SK-N-DZ (cell line): Measurements from ENCODE around the gene STXBP6. TPM values are rescaled to one million over a fixed set of nuclear protein-coding genes. Genes with fewer than 3 reads are reported as not detected.

Source experiments
- DNase-seq: peaks from one replicate; pipeline ENCODE4 v3.0.0-alpha.2; 2015; ENCODE audit warnings: low spot score
- polyA plus RNA-seq, 2 experiments: library from polyadenylated mRNA; depleted of rRNA; stranded (reverse); fragments of >200 nt; gene quantifications; 2 replicates each; pipeline ENCODE4 v1.2.3, GENCODE V29; 2014

Gene STXBP6
- 8.4 and 9.8 TPM in 2 replicates for polyA plus RNA-seq (2014; cell fraction: cytosol; rRNA removed)
- 2.6 and 3.5 TPM in 2 replicates for polyA plus RNA-seq (2014; cell fraction: nucleus; rRNA removed)

DNA sequence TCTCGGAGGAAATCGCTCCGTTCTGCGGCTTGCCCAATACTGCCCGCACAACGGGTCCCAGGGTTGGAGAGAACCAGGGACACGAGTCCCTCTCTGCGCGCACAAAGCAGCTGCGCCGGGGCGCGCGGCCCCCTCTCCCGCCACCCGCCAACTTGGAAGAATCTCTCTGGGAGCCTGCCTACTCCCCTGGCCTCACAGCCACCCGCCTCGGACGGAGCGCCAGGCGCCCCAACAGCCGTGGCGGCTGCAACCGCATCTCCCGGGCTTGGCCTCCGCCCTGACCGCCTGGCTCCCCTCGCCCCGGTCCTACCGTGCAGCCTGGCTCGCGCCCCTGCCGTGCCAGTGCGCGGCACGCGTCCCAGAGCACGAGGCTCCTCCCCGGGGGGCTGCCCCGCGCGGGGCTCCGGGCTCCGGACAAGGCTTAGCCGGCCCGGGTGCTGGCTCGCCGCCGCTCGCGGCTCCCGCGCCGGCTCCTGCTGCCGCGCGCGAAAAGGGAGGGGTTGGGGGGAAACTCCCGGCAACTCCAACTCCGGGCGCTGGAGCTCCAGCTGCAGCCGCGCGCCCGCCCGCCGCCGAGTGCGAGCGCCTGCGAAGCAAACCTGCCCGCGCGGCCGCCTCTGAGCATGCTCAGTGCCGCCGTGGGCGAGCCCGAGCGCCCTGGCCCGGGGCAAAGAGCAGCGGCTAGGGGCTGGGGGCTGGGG is at the start of gene STXBP6:
Gene STXBP6, minus strand, starts transcription at position 580 of the 701 bp plus-strand sequence. CDS start 75,329 bp downstream, outside the sequence.
- DNase-seq = peak; percentile 46

DNA sequence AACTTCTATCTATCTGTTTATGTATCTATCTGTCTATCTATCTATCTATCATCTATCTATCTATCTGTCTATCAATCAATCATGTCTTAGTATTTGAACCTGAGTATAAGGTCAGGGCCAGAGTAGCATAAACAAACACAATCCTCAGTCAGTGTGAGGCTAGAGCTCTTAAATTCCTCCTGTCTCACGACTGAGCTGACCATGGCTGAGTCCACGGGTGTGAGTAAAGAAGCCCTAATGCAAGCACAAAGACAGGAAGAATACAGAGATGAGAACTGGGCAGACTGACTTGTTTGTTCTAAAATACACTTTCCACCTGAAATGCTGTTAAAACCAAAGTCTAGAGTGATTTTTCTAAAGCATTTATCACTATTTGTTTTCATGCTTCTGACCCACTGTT is 47.2 kb upstream of the STXBP6 start:
- DNase-seq = no peak

DNA sequence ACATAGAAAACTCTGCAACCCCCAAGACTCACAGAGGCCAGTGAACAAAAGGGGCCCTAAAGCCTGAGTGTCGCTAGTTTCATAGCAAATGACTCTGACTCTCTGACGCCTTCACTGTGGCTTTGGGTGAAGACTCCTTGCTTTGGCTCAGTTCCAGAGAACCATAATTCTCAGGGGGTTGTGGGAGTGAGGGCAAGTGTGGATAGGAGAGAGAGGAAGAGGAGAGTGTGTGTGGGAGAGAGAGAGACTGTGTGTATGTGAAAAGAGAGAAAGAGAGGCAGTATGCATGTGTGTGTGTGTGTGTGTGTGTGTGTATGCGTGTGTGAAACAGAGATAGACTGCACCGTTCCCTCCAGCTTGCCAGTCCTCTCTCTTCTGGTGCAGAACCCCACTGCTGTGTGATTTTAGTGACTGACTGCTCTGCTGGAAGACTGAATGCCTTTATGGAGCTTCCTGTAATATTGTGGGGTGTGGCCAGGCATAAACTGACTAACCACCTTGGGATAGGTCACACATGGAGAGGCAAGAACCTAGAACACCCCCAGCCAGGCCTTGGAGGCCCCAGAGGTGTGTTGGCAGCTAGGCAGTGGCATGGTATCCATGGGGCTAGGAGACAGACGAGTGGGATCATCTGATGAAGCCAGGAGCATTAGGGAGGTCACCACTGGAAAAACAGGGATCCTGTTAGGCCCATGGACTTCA is 45.9 kb upstream of the STXBP6 start:
- no peak for DNase-seq

DNA sequence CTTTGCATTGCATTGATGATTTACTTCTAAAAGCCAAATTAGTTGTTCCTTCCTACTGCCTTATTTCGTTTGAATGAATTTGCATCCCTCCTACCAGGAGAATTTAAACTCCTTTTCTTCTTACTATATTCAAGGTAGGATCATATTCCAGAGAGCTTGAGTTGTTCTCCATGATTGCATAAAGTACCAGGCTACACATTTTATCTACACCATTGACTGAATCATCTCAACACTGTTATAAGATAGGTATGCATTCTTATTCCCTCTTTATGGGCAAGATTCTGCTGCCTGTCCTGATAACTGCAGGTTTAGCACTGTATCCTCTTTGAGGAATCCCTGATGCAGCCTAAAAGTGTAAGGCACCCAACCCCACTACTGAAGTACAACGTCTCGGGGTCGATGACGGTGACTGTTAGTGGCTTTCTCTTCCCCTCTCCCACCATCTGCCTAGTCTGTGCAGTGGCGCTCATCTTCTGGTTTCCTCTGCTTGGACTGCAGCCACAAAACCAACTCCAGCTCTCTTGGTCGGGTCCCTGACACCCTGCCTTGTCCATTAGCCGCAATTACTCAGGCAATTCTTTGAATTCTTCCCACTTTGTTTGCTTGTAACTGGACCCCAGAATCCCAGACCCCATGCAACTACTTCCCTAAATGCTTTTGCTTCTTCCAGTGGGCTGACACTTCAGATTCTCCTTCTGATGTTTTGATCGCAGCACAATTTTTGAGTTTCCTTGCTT is 44.4 kb upstream of the STXBP6 start:
- no peak for DNase-seq

DNA sequence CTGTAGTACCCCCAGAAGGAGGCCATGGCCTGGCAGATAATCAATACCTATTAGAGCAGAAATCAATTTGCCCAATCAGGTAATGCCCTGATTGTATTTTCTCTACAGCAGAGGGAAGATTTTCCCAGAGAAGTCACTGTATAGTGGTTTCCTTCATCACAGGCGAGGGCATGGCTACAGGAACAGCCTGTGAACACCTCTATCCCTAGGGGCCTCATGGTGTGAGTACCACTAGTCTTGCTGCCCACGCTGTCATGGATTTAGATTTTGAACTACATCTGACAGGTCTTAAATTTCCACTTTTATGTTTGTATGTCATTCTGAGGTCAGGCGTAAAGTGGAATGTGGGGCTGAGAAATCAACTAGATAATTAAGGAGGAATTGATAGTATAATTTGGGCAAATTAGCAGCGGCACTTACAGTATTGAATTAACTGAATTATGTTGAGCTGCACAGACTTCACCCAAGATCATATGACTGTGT is 42.4 kb upstream of the STXBP6 start:
- no peak for DNase-seq

DNA sequence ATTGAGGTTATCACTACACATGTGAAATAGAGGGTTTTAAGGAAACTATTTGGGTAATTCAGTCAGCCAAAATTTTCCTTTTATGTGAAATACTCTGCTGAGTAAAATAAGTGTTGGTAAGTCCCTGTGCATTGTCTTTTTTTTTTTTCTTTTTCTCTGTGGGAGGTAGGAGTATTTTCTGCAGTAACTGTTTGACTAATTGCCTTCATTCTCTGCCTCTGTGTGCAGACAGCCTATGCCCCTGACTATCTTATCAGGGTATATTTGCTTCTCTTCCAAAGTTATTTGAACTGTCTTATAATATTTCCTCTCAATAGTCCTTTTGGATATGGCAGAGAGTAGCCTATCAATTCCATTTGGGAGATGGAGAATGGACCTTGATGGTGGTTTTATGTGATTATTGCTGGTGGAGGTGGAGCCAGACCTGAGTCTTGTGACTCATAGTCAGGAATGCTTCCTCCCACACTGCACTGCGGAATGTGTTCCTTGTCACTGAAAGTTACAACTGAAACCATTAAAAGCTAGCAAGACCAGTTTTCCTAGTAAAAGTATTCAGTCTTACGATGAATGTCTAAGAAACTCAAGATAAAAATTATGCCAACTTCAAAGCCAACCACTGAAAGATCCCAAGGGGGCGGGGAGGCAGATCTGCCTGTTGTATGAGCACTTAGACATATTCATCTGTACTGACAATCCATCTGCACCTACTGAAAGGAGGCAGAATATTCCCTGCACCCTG is 40.9 kb upstream of the STXBP6 start:
- DNase-seq = no peak

DNA sequence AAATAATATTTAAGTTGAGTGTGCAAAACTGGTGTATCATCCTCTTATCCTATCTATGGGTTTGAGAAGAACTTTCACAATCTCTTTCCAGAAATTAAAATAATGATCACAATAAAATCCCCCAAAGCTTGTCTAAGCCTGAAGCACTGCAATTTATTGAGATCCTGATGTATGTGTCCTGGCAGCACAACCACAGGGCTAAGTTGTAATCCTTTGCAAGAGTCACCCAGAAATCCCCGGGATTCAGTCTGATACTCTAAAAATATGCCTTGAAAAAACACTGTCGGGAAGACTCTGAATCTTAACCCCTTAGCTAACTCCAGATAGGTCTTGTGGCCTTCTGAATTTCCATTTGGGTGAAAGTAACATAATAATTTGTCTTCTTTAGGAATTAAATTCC is 40.3 kb upstream of the STXBP6 start:
- DNase-seq = no peak

DNA sequence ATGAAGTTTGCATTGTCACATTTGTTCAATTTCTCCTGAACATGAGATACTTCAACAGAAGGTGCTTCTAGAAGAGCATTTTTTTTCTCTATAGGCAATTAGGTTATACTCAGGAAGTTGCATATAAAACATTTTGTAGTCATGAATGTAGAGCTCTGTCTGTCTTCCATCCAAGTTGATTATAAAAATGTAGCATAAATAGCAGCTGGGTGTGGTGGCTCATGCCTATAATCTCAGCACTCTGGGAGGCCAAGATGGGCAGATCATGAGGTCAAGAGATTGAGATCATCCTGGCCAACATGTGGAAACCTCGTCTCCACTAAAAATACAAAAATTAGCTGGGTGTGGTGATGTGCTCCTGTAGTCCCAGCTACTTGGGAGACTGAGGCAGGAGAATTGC is 39.5 kb upstream of the STXBP6 start:
- no peak for DNase-seq

DNA sequence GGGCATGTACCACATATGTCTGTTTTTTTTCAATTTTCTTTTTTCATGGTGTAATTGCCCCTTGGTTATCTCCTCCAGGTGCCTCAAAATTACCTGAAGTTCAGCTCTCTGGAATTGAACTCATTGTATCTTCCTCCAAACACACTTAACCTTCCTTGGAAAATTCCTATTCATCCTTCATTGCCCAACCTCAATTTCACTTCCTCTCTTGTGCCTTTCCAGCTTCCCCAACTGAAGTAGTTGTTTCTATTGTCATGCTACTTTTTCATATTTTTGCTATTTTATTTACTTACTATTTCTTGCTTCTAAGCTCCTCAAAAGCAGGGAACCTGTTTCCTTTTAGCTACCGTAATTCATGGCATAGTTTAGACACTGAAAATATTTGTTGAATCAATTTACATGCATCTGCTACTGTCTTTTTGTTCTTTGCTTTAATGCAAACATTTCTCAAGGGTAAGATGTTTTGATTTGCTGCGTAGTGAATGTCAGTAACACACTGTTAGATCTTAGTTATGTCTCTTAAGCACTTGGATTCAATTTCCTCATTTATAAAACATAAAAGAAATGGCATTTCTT is 37.0 kb upstream of the STXBP6 start:
- DNase-seq = no peak

DNA sequence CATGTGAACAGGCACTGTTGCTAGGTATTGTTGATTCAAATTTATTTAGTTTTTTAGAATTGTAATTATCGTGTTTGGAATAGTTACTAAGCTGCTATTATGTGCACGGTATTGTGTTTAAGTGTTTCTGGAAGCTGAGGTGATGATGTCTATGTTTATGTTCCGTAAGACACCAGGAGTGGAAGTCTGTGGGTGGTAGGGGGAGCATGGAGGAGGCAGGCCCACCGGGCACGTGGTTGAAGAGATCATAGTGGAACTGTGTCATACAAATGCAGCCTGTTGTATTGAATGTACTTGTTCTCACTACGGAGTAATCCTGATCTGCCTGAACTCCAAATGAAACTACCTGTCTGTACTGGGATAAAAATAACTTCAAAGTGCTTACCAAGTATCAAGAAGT is 36.1 kb upstream of the STXBP6 start:
- no peak for DNase-seq

DNA sequence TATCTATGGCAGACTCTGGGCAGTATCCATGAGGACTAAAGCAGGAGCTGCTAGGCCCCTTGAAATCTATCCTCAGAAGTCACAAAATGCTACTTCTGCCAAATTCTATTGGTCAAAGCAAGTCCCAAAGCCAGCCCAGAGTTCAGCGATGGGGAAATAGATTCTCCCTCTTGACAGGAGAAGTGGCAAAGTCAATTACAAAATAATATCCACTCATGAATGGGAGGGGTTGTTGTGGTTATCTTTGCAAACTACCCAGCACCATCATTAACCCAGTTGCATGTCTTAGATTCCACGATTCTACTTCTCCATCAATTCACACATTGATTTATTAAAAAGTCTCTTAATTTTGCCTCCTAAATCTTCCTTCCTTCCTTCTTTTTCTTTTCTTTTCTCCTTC is 30.7 kb upstream of the STXBP6 start:
- no peak for DNase-seq

DNA sequence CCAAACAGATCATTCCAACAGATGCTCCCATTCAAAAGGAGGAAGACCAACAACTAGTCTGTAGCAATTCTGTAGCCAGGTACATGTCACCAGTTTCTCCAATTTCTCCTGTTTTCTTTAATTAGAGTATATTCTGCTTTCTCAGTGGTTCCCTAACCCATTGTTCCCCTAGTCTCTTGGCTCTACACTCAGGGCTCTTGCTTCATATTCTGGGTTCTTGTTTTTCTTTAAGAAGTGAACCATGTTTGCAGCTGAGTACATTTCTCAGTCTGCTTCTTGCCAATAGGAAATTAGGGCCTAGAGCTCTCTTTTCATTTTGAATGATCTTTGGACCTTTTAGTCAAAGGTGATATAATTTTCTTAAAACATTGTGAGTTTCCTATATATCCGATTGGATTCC is 29.4 kb upstream of the STXBP6 start:
- DNase-seq = no peak

DNA sequence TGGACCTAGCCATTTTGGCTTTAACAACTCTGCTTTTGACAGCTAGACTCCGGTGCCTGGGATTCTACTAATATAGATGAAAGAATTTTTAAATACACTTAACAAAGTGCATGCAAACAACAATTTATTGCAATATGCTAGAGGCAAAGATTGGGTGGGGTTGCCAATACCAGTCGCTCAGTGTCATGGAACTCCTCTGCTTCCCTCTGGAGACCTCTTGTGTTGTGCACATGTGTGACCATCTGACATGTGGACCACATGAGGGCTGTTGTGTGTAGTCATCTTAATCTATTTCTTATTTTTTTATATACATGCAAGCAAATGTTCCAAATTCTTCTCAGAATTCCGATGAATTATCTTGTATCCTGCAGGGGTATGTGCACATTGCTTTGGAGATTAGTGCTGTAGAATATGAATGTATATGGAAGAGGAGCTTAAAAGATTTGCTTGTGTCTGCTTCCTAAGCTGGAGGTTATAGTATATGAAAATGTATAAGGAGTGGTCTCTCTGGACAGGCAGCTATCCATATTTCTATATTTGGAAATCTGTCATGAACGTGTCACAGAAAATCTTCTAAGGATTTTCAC is 24.2 kb upstream of the STXBP6 start:
- no peak for DNase-seq

DNA sequence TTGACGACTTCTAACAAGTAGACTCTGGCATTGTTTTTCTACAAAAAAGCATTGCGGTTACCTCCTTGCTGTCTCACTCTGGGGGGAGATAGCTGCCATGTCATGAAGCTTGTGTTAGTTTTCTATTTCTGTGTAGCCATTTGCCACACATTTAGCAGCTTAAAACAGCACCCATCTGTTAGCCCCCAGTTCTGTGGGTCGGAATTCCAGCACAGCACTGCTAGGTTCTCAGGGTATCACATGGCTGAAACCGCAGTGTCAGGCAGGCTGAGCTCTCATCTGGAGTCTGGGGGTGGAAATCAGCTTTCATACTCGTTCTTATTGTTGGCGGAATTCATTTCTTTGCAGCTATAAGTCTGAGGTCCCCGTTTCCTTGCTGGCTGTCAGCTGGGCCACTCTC is 19.9 kb upstream of the STXBP6 start:
- no peak for DNase-seq

DNA sequence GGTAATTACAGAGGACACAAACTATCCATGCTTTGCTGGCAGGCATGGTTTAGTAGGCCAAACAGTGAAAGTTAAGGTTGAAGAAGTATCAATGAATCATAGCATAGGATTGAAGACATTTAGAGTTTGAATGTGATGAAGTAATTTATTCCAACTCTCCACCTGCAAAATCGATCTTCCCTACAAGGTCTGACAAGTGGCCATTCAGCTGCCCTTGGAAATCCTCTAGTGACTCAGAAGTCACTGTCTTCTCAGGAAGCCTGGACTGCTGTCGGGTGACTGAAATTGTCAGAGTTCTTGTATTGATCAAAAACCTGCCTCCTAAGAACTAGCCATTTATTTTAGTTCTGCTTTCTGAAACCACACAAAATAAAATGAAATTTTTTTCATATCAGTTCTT is 17.7 kb upstream of the STXBP6 start:
- DNase-seq = no peak

DNA sequence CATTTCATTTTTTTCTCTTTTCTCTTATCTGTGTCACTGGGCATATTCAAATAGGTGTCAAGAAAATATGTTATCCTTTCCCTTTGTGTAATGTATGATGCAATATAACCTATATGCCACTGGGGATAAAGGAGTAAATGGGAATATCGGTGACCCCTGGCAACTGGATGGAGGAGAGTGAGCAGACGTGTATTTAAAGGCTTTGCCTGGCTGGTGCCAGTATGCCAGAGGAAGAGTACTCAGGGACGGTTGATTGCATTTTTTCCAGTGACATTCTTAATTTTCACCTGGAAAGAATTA is 12.0 kb upstream of the STXBP6 start:
- DNase-seq = no peak

DNA sequence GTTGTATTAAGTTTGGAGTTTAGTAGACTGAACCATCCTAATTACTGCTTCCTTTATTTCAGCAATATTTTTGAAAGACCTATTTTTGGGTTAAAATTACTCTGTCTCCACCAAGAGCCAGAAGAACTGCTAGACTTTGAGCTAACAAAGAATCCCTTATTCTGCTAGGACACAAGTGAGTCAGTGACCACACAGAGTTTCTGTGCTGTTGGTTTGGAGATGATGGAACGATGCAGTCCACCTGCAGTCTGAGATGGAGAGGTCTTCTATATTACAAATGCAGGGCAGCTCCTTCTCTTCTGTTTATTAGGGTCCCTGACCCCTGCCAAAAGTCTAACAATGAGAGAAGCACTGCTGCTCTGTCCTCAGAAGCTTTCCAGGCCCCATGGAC is 6.7 kb upstream of the STXBP6 start:
- no peak for DNase-seq

DNA sequence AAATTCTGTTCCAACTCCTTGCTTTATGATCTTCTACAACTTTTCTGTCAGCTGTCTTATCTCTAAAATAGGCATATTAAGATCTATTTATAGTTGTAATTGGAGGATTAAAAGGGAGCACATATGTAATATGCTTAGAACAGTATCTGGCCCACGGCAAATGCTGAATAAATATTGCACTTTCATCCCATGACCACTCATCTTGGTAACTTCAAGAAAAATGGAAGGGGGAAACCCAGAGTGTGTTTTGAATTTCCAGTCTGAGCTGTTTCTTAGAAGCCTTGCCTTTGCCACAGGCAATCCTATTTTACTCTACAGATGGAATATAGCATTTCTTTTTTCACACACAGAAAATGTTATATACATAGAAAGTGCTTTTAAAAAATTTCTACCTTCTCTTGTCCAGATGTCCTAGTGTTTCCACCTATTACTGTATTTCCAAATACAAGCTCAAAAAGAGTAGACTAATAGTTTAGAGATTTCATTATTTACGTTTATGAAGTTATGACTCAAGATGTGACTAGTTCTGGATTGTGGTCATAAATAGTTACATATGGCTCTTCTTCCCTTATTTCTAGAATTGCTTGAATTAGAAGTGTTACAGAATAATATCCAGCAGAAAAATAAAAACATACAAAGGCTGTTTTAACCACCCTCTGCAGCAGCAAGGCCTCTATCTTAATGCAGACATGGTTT is 6.2 kb upstream of the STXBP6 start:
- DNase-seq = no peak

DNA sequence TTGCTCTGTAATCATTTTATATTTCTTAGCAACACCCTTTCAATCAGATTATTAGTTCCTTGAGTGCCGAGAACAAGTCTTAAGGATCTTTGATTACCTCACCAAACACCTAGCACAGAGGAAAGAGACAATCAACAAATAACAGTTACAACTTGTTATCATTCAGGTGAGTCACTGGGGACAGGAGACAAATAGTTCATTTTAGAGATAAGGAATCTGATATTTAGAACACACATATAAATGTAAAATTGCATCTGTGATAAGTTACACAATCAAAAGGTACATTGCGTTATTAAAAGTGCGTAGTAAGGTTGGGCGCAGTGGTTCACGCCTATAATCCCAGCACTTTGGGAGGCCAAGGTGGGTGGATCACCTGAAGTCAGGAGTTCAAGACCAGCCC is 5.1 kb upstream of the STXBP6 start:
- no peak for DNase-seq

DNA sequence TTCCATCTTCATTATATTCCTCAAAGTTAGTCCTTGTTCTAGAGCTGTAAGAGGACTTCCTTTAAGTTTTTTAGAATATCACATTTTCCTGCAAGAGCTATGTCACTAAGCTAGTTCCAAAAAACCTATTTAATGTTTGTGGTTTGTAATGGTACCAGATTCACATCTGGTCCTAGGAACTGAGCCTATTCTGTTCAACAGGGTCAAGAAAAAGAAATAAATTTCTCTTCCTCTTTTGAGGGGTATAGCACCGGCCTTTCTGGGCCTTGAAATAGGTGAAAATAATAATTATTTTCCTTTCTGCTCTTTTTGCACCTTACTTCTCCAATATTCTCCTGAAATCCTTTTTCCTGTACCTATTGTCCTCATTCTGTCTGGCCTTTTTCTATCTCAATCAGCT is 3.6 kb upstream of the STXBP6 start:
- no peak for DNase-seq

DNA sequence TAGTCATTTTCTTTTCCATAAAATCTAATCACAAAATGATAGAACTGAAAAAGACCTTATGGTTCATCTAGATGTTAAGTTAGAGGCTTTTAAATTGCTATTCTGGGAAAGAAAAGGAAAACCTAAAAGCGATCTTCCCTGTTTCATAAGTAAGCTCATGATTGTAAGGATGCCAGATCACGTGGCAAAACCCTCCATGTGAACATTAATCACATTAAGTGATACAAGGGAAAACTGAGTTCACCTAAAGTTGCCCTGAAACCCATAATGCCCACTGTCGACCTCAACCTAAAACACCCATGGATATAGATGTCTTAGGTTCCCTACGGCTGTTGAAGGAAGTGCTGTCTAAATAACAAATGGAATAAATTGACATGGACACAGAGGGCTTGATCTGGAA is 3.0 kb upstream of the STXBP6 start:
- no peak for DNase-seq
